ENCODE measurements around the gene COMMD6.
A peak's percentile ranks its signal among the peaks of the same experiment; 100 is the strongest.

Gene COMMD6

DNA sequence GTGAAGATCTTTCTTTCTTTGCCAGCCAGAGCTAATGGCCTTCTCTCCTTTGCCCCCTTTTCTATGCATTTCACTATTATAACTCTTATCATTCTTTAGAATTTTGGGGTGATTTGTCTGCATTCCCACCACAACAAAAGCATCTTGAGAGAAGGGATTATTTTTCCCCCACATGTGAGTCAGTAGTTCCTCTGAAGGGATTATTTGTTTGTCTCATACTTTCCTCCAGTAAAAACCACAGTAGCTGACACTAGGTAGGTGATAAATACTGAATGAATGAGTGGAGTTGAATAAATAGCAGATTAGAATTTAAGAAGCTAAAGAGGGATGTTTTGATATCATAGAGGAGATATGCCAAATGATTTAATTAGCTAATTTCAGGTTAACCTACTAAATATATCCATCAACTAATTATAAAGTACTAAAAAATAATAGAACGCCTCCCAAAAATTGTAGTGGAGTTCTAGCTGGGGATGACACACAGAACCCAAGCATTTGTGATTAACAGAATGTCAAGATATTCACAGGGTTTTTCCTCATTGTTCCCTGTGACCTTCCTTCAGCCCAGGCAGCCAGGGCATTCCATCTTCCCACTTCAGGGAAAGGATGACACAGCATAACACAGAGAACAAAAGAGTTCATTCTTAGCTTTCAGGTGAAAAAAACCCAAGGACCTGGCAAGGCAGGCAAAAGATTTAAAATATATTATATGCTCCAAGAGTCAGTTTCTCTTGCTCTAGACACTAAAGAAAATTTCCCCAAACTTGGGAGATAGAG lies 52.2 kb downstream of the COMMD6 start:
- no peak overlapping the region for H3K4me3 ChIP-seq (ENCODE audit: low read depth, low read length)
- DNase-seq (ENCODE audit: low read depth) = no peak
- TF ChIP-seq, protein P1, sequence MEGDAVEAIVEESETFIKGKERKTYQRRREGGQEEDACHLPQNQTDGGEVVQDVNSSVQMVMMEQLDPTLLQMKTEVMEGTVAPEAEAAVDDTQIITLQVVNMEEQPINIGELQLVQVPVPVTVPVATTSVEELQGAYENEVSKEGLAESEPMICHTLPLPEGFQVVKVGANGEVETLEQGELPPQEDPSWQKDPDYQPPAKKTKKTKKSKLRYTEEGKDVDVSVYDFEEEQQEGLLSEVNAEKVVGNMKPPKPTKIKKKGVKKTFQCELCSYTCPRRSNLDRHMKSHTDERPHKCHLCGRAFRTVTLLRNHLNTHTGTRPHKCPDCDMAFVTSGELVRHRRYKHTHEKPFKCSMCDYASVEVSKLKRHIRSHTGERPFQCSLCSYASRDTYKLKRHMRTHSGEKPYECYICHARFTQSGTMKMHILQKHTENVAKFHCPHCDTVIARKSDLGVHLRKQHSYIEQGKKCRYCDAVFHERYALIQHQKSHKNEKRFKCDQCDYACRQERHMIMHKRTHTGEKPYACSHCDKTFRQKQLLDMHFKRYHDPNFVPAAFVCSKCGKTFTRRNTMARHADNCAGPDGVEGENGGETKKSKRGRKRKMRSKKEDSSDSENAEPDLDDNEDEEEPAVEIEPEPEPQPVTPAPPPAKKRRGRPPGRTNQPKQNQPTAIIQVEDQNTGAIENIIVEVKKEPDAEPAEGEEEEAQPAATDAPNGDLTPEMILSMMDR (IDR thresholded peaks at IDR 0.05; ENCODE audit: insufficient read depth, low read depth, low read length, missing control alignments) = no peak

DNA sequence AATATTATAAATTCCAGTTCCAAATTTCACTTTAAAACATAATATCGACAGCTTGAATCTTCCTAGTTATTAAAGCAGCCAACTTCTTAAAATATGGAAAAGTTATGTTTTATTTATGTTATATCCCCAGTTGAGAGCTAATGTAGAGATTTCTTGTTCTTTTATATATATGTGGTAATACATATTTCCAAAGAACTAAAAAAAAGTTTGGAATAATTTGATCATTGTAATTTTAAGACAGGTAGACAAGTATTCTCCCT lies 54.9 kb downstream of the COMMD6 start:
- DNase-seq (ENCODE audit: low read depth) = no peak
- TF ChIP-seq, protein P1 (IDR thresholded peaks at IDR 0.05; ENCODE audit: insufficient read depth, low read depth, low read length, missing control alignments) = no peak
- peak overlapping the region; percentile 76 for H3K4me3 ChIP-seq (ENCODE audit: low read depth, low read length)

DNA sequence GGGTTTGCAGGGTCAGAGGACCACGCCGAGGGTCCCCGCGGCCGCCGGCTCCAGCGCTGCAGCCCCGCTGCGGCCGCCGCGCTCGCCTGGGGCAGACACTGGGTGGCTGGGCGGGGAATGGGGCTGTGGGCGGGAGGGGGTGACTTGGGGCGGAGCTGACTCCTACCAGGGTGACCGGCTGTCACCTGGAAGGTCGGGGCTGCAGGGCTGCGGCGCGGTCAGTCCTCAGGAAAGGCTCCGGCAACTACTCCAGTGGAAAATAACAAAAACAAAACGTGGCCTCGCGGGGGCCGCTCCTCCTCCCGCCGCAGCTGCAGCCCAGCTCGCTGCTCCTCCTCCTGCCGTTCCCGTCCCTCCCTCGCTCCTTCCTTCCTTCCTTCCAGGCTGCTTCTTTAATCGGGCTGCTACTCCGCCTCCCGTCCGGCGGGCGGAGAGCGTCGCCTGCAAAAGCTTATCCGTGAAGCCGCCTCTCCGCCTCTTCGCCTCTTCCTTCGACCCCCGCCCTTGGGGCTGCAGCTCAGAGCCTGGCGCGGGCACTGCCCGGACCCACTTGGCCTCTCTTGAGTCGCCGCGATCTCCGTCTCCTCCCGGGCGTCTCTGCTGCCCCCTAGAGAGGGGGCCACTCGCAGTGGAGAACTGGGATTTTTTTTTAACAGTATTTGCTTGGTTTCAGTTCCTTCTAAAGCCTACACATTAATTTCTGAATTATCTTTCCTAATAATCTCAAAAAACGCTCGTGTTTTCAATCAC lies 55.4 kb downstream of the COMMD6 start, which contains the start of gene TBC1D4:
Gene TBC1D4, minus strand, starts transcription at position 100 of the 750 bp plus-strand sequence. CDS start 402 bp downstream, outside the sequence.
- TF ChIP-seq, protein P1 (IDR thresholded peaks at IDR 0.05; ENCODE audit: insufficient read depth, low read depth, low read length, missing control alignments) = peak; percentile 75
- DNase-seq (ENCODE audit: low read depth) = peak; percentile 89
- H3K4me3 ChIP-seq (ENCODE audit: low read depth, low read length) = peak within 1 kb of the TSS; percentile 76

DNA sequence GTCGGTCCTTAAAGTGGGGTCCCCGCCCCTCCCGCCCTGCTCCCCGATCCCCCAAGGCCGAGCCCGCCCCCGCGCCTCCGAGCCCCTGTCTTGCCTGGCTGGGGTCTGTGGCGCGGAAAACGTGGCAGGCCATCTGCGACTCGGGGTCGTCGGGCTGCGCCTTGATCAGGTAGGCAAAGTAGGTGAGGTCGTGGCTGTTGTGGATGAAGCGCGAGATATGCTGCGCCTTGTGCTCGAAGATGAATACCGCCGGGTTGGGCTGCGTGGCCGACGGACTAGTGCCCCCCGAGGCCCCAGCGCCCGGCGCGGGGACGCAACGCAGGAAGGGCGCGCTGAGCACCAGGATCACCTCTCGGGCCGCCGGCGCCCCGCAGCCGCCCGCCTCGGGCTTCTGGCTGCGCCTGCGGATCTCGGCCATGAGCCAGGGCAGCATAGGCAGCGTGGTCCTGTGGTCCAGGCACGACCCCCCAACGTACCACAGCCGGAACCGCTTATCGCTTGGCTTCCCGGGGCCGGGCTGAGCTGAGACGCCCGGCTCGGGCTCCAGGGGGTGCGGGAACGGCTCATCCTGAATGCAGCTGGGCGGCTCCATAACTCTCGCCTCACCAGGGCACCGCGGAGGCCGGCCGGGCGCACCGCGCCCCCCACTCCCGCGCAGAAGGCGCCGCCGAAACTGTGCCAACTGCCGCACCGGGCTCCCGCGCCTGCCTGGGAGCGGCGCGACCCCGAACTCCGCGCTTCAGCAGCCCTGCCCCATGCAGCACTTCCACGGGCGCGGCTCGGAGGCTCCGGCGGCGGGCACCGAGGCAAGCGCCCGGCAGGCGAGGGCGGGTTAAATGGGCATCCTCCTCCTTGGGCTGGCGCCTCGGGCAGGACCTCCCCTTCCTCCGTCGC lies 56.2 kb downstream of the COMMD6 start:
- peak; percentile 47 for DNase-seq (ENCODE audit: low read depth)
- H3K4me3 ChIP-seq (ENCODE audit: low read depth, low read length) = peak overlapping the region; percentile 76
- TF ChIP-seq, protein P1 (IDR thresholded peaks at IDR 0.05; ENCODE audit: insufficient read depth, low read depth, low read length, missing control alignments) = no peak

DNA sequence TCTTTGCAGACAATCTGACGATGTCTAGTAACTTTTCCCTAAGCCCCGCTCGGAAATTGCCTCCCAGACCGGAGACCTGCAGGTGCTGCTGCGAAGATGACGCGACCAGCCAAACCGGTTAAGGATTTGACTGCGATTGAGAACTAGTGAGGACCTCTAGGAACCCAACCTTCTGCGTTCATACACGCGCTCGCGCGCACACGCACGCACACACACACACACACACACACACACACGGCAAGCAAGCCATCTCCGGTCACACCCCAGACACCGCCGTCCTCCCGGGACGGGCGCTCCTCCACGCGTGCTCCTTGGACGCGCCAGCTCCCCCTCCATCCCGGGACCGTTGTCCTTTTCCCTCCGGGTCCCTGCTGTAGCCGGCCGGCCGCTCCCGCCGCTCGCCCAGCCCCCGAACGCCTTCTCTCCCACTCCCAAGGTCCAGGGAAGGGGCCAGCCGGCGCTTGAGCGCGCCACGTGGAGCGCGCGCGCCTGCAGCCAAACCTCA lies 56.9 kb downstream of the COMMD6 start:
- TF ChIP-seq, protein P1 (IDR thresholded peaks at IDR 0.05; ENCODE audit: insufficient read depth, low read depth, low read length, missing control alignments) = no peak
- peak; percentile 76 for DNase-seq (ENCODE audit: low read depth)
- peak overlapping the region; percentile 76 for H3K4me3 ChIP-seq (ENCODE audit: low read depth, low read length)

DNA sequence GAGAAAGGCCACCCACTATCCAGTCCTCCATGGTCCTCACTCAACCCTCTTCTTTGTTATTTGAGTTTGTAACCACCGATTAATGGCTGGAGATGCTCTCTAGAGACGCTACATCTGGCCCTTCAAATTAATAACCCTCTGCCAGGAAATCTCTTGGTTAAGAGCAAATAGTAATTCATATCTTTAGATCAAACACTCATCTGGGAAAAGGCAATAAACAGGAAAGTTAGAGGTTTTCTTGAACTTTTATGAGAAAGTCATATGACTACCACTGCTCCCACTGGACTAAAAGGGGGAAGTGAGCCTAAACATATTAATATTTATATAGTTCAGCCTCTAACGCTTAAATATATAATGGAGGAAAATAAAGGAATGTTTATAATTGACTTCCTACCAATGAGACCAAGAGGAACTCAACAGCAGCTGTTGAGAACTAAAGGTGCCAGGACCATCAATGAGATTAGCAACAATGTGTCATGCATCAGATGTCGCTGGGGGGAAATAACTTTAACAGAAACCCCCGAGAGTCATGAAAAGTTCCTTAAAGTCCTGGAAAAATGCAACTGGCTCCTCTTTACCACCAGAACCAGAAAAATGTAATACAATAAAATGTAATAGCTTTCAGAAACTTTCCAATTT lies 58.4 kb downstream of the COMMD6 start:
- H3K4me3 ChIP-seq (ENCODE audit: low read depth, low read length) = peak overlapping the region; percentile 7; the same call in 1 of the 2 replicates
- TF ChIP-seq, protein P1 (IDR thresholded peaks at IDR 0.05; ENCODE audit: insufficient read depth, low read depth, low read length, missing control alignments) = no peak
- no peak for DNase-seq (ENCODE audit: low read depth)
